DOHH2 (cell line): ENCODE results near the gene SENP5.

Source experiments
- CTCF ChIP-seq: fragments of 200-600 bp; sonication (generic); IDR thresholded peaks from one replicate; pipeline ENCODE4 v1.5.1; 2014; ENCODE audit warnings: antibody characterized with exemption, mild to moderate bottlenecking, low read depth, low read length; ENCODE audit not compliant: poor library complexity, severe bottlenecking
- EZH2phosphoT487 ChIP-seq: fragments of 200-600 bp; sonication (generic); IDR thresholded peaks from 2 replicates; pipeline ENCODE4 v1.6.1; 2017; ENCODE audit warnings: borderline replicate concordance, mild to moderate bottlenecking, antibody characterized with exemption, low read length, moderate library complexity, mixed read lengths

- TF ChIP-seq CTCF, result no peak
- TF ChIP-seq EZH2phosphoT487, result no peak
Observed at GRCh38 chr3:196932600-196932999, 64.9 kb downstream of the SENP5 start.
